Measurements from ENCODE around the gene PAN3.

Gene PAN3

DNA sequence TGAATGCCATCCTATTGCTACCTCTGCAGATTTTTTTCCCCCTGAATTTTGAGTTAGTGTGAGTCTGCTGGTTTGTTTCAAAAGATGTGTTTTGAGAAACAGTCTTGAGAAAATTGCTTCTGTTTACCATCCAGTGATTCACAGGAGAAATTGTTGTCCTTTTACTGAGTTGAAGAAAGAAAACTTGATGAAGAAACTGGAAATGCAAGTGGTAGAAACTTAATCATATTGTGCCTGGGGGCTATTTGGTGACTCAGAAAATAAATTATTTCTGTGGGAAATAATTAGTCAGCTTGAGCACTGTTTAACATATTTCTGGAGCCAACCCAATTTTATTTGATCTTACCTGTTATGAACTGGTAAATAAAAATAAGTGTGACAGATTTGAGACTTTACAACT is 35.4 kb downstream of the PAN3 start:
- POLR2A ChIA-PET (ENCODE audit: low non-redundant PET) = no interaction called here
- CTCF ChIA-PET = interaction anchor here (1.0 kb wide), 1 partner anchor 59 kb away, joined by 5 read pairs; no protein-coding TSS in a partner anchor
- TF ChIP-seq, protein P1, sequence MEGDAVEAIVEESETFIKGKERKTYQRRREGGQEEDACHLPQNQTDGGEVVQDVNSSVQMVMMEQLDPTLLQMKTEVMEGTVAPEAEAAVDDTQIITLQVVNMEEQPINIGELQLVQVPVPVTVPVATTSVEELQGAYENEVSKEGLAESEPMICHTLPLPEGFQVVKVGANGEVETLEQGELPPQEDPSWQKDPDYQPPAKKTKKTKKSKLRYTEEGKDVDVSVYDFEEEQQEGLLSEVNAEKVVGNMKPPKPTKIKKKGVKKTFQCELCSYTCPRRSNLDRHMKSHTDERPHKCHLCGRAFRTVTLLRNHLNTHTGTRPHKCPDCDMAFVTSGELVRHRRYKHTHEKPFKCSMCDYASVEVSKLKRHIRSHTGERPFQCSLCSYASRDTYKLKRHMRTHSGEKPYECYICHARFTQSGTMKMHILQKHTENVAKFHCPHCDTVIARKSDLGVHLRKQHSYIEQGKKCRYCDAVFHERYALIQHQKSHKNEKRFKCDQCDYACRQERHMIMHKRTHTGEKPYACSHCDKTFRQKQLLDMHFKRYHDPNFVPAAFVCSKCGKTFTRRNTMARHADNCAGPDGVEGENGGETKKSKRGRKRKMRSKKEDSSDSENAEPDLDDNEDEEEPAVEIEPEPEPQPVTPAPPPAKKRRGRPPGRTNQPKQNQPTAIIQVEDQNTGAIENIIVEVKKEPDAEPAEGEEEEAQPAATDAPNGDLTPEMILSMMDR (conservative IDR thresholded peaks at IDR 0.05; ENCODE audit: low read depth) = no peak

DNA sequence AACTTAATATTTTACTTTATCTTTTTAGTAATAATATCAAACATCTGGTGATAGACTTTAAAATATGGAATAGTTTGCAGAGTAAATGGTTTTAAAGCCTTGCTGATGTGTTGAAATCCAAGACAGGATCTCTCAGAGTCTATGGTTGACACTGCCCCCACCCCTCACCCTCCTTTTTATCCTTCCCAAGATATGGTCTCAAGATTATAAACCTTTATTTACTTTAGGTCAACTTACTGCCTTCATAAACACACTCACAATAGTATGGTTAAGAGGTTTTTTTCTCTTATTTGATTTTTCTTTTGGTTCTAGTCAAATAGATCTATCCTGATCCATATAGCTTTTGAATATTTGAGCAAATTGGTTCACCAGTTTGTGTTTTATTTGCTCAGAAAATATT is 39.0 kb downstream of the PAN3 start:
- ChIA-PET CTCF (no interaction called here), POLR2A (ENCODE audit: low non-redundant PET) (no interaction called here)
- DNase-seq (ENCODE audit: low spot score) = no peak
- TF ChIP-seq, protein P1 (conservative IDR thresholded peaks at IDR 0.05; ENCODE audit: low read depth) = no peak
- H3K27ac ChIP-seq = no peak overlapping the region

More for the DNA sequence above, 35.4 kb downstream of the PAN3 start:
- H3K27ac ChIP-seq = no peak overlapping the region
- DNase-seq (ENCODE audit: low spot score) = peak; percentile 51

DNA sequence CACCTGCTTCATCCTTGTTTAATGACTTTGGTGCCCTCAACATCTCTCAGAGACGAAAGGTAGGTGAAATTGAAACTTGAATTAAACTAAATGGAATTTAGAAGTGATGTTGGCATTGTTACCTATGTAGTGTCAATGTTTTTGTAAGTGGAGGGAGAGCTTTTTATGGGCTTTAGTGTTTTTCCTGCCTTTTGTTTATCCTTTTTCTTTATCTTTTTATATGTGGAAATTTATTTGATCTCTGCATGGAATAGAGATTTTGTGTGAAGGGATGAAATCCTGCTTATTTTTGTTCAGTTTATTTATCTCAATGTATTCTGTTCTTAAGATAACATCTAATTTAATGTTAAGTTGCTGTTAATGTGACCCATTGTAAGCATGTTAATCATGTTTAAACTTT is 39.5 kb downstream of the PAN3 start:
- no peak overlapping the region for H3K27ac ChIP-seq
- DNase-seq (ENCODE audit: low spot score) = no peak
- TF ChIP-seq, protein P1 (conservative IDR thresholded peaks at IDR 0.05; ENCODE audit: low read depth) = no peak
- POLR2A ChIA-PET (ENCODE audit: low non-redundant PET) = no interaction called here
- CTCF ChIA-PET = no interaction called here

DNA sequence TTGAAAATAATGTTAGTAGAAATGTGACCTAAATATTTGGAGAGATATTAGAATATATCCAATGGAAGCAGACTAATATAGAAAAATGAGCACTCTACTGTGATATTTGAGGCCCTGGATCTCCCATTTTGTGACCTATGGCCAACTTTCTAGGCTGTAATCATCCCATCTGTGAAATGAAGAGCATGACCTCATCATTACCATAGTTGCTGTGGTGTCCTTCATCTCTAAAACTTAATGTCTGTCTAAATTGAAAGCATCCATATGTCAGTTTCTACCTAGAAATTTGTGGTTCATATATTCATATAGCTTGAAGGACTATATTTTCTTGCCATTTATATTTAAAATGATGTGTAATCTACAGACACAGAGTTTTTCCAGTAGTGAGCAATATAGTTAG is 41.6 kb downstream of the PAN3 start:
- no peak overlapping the region for H3K27ac ChIP-seq
- ChIA-PET POLR2A (ENCODE audit: low non-redundant PET) (no interaction called here), CTCF (no interaction called here)
- TF ChIP-seq, protein P1 (conservative IDR thresholded peaks at IDR 0.05; ENCODE audit: low read depth) = no peak
- no peak for DNase-seq (ENCODE audit: low spot score)

DNA sequence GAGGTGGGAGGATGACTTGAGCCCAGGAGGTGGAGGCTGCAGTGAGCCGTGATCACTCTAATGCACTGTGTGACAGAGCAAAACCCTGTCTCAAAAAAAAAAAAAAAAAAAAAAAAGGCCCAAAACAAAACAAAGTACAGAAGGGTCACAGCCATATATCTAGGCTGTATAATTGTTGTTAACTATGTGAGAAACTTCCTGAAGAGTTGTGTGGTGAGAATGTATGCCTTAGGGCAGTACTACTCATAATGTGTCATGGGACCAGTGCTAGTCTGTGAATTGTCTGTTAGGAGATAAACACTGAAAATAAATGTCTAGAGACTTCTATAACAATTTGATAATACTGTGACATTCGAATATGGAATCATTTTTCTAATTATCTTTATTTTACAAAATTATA is 43.1 kb downstream of the PAN3 start:
- H3K27ac ChIP-seq = no peak overlapping the region
- TF ChIP-seq, protein P1 (conservative IDR thresholded peaks at IDR 0.05; ENCODE audit: low read depth) = no peak
- DNase-seq (ENCODE audit: low spot score) = peak; percentile 68
- POLR2A ChIA-PET (ENCODE audit: low non-redundant PET) = no interaction called here
- CTCF ChIA-PET = no interaction called here

DNA sequence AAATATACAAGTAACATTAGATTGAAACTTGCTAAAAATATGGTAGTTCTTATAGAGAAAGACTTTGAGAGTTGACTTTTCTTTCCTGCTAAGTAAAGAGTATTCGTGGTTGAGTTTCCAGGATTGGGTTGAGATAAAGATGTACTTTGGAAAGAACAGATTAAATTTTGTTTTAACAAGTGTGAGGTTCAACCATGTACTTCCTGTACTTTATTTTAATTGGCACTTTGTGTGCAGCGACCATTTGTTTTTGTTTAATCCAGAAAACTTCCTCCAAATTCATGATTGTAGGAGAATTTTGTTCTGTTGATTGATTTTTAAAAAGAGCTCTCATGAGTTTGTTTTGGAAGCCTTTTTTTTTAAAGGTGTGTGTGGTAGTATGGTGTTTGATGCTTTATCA is 46.9 kb downstream of the PAN3 start:
- CTCF ChIA-PET = interaction anchor here (0.6 kb wide), 2 partner anchors 74 to 1404 kb away, joined by 3 read pairs; no protein-coding TSS in a partner anchor
- POLR2A ChIA-PET (ENCODE audit: low non-redundant PET) = no interaction called here
- TF ChIP-seq, protein P1 (conservative IDR thresholded peaks at IDR 0.05; ENCODE audit: low read depth) = no peak
- DNase-seq (ENCODE audit: low spot score) = no peak
- H3K27ac ChIP-seq = no peak overlapping the region

DNA sequence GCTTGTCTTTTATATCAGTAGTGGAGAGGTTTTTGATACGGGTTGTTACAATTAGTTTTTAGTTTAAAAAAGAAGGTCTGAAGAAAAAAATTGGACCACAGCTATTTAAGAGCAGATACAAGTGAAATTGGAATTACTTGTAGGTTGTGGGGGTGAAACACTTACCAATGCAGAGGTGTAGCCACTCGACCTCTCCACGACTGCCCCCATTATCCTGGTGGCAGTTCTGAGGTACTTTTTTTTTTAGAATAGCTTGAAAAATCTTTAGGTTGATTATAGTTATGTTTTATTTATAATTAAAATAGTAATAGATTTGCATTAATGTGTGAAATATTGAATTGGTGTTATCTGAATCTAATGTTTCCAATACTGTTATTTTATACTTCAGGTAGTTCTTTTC is 60.7 kb downstream of the PAN3 start:
- ChIA-PET POLR2A (ENCODE audit: low non-redundant PET) (no interaction called here), CTCF (no interaction called here)
- DNase-seq (ENCODE audit: low spot score) = no peak
- H3K27ac ChIP-seq = no peak overlapping the region
- TF ChIP-seq, protein P1 (conservative IDR thresholded peaks at IDR 0.05; ENCODE audit: low read depth) = no peak
